Transverse colon (tissue), 4 donors: ENCODE results near the gene CFAP65.

Experiments
- POLR2A ChIP-seq: fragments of 450-650 bp; IDR thresholded peaks from one replicate; pipeline ENCODE4 v1.6.1; 2016; ENCODE audit warnings: antibody characterized with exemption, mild to moderate bottlenecking, moderate library complexity
- POLR2AphosphoS5 ChIP-seq, 3 donors: sonication (generic); formaldehyde crosslinking; IDR thresholded peaks; one replicate each; pipeline ENCODE4 v1.6.1; 2016; ENCODE audit warnings: antibody characterized with exemption in 3 of 3
- TF ChIP-seq, protein P1 (sequence below), 5 experiments: fragments of 200-600 bp in 3 of 5; fragments of 450-650 bp in 2 of 5; sonication (generic) in 3 of 5; IDR thresholded peaks; 1 replicate in 2 of 5; 2 replicates in 3 of 5; pipeline ENCODE4 v1.5.1; 2016 to 2017; ENCODE audit warnings: antibody characterized with exemption in 5 of 5, inconsistent platforms in 3 of 5, mild to moderate bottlenecking in 2 of 5, moderate library complexity in 1 of 5

DNA sequence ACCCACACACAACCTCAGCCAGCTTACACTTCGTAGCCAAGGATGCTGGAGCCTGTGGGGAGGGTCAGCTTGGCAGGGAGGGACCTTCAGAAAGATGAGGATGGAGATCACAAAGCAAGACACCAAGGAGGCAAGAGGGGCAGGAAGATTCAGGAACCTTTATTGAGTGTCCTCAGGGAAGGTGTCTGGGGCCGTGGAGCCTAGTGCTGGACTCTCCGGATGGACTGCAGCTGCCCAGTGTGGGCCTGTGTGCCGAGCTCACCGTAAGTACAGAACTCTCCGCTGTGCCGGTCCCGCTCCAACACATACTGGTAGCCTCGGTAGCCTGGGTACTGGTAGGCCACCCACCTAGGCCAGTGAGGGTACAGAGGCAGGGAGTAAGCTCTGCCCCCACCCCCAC is 51.3 kb downstream of the CFAP65 start:
- TF ChIP-seq, protein P1, sequence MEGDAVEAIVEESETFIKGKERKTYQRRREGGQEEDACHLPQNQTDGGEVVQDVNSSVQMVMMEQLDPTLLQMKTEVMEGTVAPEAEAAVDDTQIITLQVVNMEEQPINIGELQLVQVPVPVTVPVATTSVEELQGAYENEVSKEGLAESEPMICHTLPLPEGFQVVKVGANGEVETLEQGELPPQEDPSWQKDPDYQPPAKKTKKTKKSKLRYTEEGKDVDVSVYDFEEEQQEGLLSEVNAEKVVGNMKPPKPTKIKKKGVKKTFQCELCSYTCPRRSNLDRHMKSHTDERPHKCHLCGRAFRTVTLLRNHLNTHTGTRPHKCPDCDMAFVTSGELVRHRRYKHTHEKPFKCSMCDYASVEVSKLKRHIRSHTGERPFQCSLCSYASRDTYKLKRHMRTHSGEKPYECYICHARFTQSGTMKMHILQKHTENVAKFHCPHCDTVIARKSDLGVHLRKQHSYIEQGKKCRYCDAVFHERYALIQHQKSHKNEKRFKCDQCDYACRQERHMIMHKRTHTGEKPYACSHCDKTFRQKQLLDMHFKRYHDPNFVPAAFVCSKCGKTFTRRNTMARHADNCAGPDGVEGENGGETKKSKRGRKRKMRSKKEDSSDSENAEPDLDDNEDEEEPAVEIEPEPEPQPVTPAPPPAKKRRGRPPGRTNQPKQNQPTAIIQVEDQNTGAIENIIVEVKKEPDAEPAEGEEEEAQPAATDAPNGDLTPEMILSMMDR (IDR thresholded peaks at IDR 0.05), result no peak
- no peak for TF ChIP-seq POLR2A
- no peak for TF ChIP-seq POLR2AphosphoS5 (IDR thresholded peaks at IDR 0.05)
